Small intestine (tissue), 7 donors: ENCODE measurements around the gene PRKX. TPM values are rescaled to one million over a fixed set of nuclear protein-coding genes. Genes with fewer than 3 reads are reported as not detected.
"Not testable (repeated sequence)": the region's sequence is repeated elsewhere in the genome, so short reads cannot be mapped to it uniquely, and the experiment has no call there.

Source experiments
- DNase-seq, 2 donors: peaks; one replicate each; pipeline versions ENCODE4 v3.0.0 to v3.0.0-alpha.2; 2013
- FAIRE-seq: peaks from 2 replicates; lab custom pipeline; 2012; peaks lifted over from hg19 to GRCh38; lab: Jason Lieb, UNC
- H3K27ac ChIP-seq, 3 donors: one replicate each; pipeline ENCODE4 v1.5.1; 2013; ENCODE audit warnings: low read length in 2 of 3, mild to moderate bottlenecking in 2 of 3, control low read depth in 1 of 3, inconsistent platforms in 1 of 3, low read depth in 1 of 3, moderate library complexity in 1 of 3
- H3K27me3 ChIP-seq, 3 donors: one replicate each; pipeline ENCODE4 v1.6.1; 2013; ENCODE audit warnings: low read length in 3 of 3, inconsistent platforms in 1 of 3; ENCODE audit not compliant: control insufficient read depth in 3 of 3, insufficient read depth in 3 of 3
- H3K36me3 ChIP-seq, 3 donors: one replicate each; pipeline ENCODE4 v1.6.1; 2013; ENCODE audit warnings: low read length in 3 of 3, inconsistent platforms in 1 of 3, low read depth in 1 of 3, mild to moderate bottlenecking in 1 of 3, moderate library complexity in 1 of 3; ENCODE audit not compliant: control insufficient read depth in 3 of 3, insufficient read depth in 2 of 3
- H3K4me1 ChIP-seq, 3 donors: one replicate each; pipeline ENCODE4 v1.6.1; 2013; ENCODE audit warnings: low read length in 2 of 3, inconsistent platforms in 1 of 3, low read depth in 1 of 3, mild to moderate bottlenecking in 1 of 3, moderate library complexity in 1 of 3; ENCODE audit not compliant: control insufficient read depth in 3 of 3, insufficient read depth in 2 of 3
- H3K4me3 ChIP-seq, 3 donors: one replicate each; pipeline ENCODE4 v1.5.1; 2013; ENCODE audit warnings: low read length in 3 of 3, control low read depth in 1 of 3, inconsistent platforms in 1 of 3, low read depth in 1 of 3, mild to moderate bottlenecking in 1 of 3, moderate library complexity in 1 of 3
- H3K9me3 ChIP-seq, 2 donors: one replicate each; pipeline ENCODE4 v1.6.1; 2013; ENCODE audit warnings: low read depth in 1 of 2, low read length in 1 of 2; ENCODE audit not compliant: control insufficient read depth in 2 of 2, insufficient read depth in 1 of 2
- WGBS, 3 donors: extraction: QIAGEN DNeasy Blood & Tissue Kit; methylation state at CpG; one replicate each; pipeline ENCODE4 v1.1.7; 2013; 5-methylcytosine and 5-hydroxymethylcytosine counted together
- polyA plus RNA-seq, 4 donors: library from polyadenylated mRNA; stranded (reverse) in 3 of 4; unstranded in 1 of 4; fragments of 200-250 nt in 3 of 4; fragments of 120-200 nt in 1 of 4; gene quantifications; one replicate each; pipeline versions ENCODE4 v1.2.1 to v1.2.3, GENCODE V29; 2013
- donor health status: healthy with polysubstance abuse.
- donor health status: control.
- donor health status: control.
- donor health status: Bipolar disorder and iron deficiency.
- donor health status: healthy.

The PRKX gene
- polyA plus RNA-seq, 4 donors: 2.2 to 9.7 (median 6.1) TPM

GRCh38 chrX:3735891-3736290 is 22.4 kb upstream of the PRKX start:
- FAIRE-seq, H3K4me1 ChIP-seq, H3K36me3 ChIP-seq, H3K27ac ChIP-seq, DNase-seq, H3K4me3 ChIP-seq, H3K27me3 ChIP-seq, H3K9me3 ChIP-seq: not testable (repeated sequence)
- 78 to 81% (median 78%) methylated on average over 5 to 6 of the region's 6 CpGs for WGBS, 3 donors

- H3K4me3 ChIP-seq, H3K27ac ChIP-seq, H3K4me1 ChIP-seq, DNase-seq, H3K27me3 ChIP-seq, H3K9me3 ChIP-seq, FAIRE-seq, H3K36me3 ChIP-seq: not testable (repeated sequence)
- WGBS, 3 donors: 74 to 83% (median 82%) methylated on average over 4 of the region's 4 CpGs
These were observed 21.0 kb upstream of the PRKX start for GRCh38 chrX:3734456-3734855.

DNA sequence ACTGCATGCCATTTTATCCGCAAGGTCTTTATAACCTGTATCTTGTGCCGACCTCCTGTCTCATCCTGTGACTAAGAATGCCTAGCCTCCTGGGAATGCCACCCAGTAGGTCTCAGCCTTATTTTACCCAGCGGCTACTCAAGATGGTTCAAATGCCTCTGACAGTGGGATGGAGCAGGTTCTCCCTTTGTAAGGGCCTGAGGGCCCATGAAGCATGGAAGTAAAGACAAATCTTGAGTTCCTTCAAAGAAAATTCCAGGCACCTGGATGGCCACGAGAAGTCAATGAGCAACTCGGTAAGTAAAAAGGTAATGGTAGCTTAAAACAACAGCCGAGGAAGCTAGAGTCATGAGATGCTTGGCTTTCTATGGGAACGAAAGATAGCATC is 19.6 kb upstream of the PRKX start:
- no peak overlapping the region for H3K27ac ChIP-seq
- H3K4me1 ChIP-seq: no peaks in the 10 kb centered on the region
- H3K4me3 ChIP-seq: no peak overlapping the region
- WGBS, 3 donors: 91 to 94% (median 92%) methylated on average over 6 to 7 of the region's 7 CpGs
- no peak for FAIRE-seq
- DNase-seq: no peak
- H3K9me3 ChIP-seq: no peaks in the 10 kb centered on the region
- no peaks in the 10 kb centered on the region for H3K36me3 ChIP-seq
- H3K27me3 ChIP-seq: no peaks in the 10 kb centered on the region

GRCh38 chrX:3732326-3733042 is 19.0 kb upstream of the PRKX start:
- FAIRE-seq, DNase-seq, H3K27ac ChIP-seq, H3K36me3 ChIP-seq, H3K9me3 ChIP-seq, H3K27me3 ChIP-seq, H3K4me1 ChIP-seq, H3K4me3 ChIP-seq: not testable (repeated sequence)
- WGBS, 3 donors: 79 to 91% (median 89%) methylated on average over 14 to 15 of the region's 15 CpGs

DNA sequence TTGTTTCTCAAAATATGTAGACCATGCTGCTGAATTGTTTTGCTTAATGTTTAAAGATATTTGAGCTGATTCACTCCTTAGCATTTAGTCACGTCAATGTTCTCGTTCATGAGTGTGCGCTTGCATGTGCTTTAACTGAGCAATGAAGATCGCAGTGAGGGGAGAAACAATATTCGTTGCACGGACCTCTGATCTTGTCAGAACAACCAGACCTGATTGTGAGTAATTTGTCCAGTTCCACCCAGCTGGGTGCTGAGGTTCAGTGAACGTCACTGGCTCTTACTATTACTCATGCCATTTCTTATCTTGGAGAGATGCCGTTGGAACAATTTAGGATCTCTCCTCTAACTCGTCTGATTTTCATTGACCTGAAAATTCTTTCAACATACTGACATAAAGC is 15.0 kb upstream of the PRKX start:
- Histone ChIP-seq H3K27me3 (no peaks in the 10 kb centered on the region), H3K36me3 (no peaks in the 10 kb centered on the region), H3K27ac (no peak overlapping the region), H3K9me3 (no peaks in the 10 kb centered on the region), H3K4me1 (no peaks in the 10 kb centered on the region), H3K4me3 (no peak overlapping the region)
- FAIRE-seq: no peak
- 36 to 46% (median 43%) methylated on average over 9 of the region's 9 CpGs for WGBS, 3 donors
- no peak for DNase-seq

DNA sequence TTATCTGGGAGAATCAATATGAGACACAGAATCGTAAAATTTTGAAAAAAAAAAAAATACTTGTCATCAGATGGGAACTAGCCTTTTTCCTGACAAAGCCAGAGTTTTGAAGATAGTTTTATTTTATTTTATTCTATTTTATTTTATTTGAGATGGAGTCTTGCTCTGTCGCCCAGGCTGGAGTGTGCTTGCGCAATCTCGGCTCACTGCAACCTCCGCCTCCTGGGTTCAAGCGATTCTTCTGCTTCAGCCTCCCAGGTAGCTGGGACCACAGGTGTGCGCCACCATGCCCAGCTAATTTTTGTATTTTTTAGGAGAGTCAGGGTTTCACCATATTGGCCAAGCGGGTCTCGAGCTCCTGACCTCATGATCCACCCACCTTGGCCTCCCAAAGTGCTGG is 10.0 kb upstream of the PRKX start:
- not testable (repeated sequence) for H3K9me3 ChIP-seq, H3K4me3 ChIP-seq, H3K36me3 ChIP-seq, FAIRE-seq, H3K27me3 ChIP-seq, DNase-seq, H3K4me1 ChIP-seq, H3K27ac ChIP-seq
- 84 to 88% (median 87%) methylated on average over 9 of the region's 9 CpGs for WGBS, 3 donors

- Histone ChIP-seq H3K4me1 (no peaks in the 10 kb centered on the region), H3K9me3 (no peaks in the 10 kb centered on the region), H3K4me3 (no peak overlapping the region), H3K27me3 (no peaks in the 10 kb centered on the region), H3K36me3 (no peaks in the 10 kb centered on the region), H3K27ac (no peak overlapping the region)
- 68 to 70% (median 68%) methylated on average over 11 of the region's 11 CpGs for WGBS, 3 donors
- FAIRE-seq (no peak), DNase-seq (no peak)
These were observed 4.4 kb upstream of the PRKX start for GRCh38 chrX:3717742-3718420.

DNA sequence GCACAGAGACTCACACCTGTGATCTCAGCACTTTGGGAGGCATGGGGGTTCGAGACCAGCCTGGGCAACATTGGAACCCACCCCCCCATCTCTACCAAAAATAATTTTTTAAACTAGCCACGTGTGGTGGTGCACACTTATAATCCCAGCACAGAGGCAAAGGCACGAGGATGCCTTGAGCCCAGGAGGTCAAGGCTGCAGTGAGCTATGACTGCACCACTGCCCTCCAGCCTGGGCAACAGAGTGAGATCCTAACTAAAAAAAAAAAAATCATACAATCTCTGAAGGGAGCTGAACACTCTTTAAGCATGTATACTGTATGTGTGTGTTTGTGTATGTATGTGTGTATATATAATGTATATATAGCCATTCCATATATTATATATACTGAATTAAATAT is 2.5 kb upstream of the PRKX start:
- H3K36me3 ChIP-seq: no peaks in the 10 kb centered on the region
- H3K27me3 ChIP-seq: no peaks in the 10 kb centered on the region
- DNase-seq: no peak
- H3K9me3 ChIP-seq: no peaks in the 10 kb centered on the region
- H3K4me3 ChIP-seq: no peak overlapping the region
- H3K4me1 ChIP-seq: peaks cover 0 to 7% (median 0%) of the 10 kb centered on the region in 3 donors
- no peak overlapping the region for H3K27ac ChIP-seq
- no peak for FAIRE-seq
- 68 to 86% (median 77%) methylated on average over 3 of the region's 3 CpGs for WGBS, 3 donors
